Stimulated activated CD4-positive, alpha-beta T cell treated with anti-CD3 and anti-CD28 coated beads, Interleukin-1b, Interleukin-23, amount 100 ng/mL, for 4 hours (primary cell): ENCODE data around the gene IPPK.
A peak's percentile ranks its signal among the peaks of the same experiment; 100 is the strongest.

Source experiments
- DNase-seq, 2 donors: peaks; one replicate each; pipeline ENCODE4 v3.0.0-alpha.2; 2020; ENCODE audit warnings: low read depth in 2 of 2

Gene IPPK

GRCh38 chr9:92669890-92670708 is at the start of gene IPPK:
Gene IPPK, minus strand, starts transcription at chr9:92670131. Its CDS starts 143 bp downstream, at chr9:92669988.
- peak; percentile 94 to 97 for DNase-seq

- no peak for DNase-seq
Observed at GRCh38 chr9:92719028-92719647, 49.2 kb upstream of the IPPK start.

GRCh38 chr9:92718086-92719001 is 48.4 kb upstream of the IPPK start:
- no peak for DNase-seq

GRCh38 chr9:92717201-92718085 is 47.5 kb upstream of the IPPK start:
- DNase-seq, result no peak

GRCh38 chr9:92716557-92716956 is 46.6 kb upstream of the IPPK start:
- peak; percentile 83 to 84 for DNase-seq

GRCh38 chr9:92715488-92716231 is 45.7 kb upstream of the IPPK start:
- DNase-seq, result no peak

GRCh38 chr9:92714787-92715487 is 45.0 kb upstream of the IPPK start:
- no peak for DNase-seq

GRCh38 chr9:92714016-92714415 is 44.1 kb upstream of the IPPK start:
- DNase-seq, result no peak

GRCh38 chr9:92713528-92713927 is 43.6 kb upstream of the IPPK start:
- DNase-seq, result no peak

- no peak for DNase-seq
Observed at GRCh38 chr9:92712767-92713166, 42.8 kb upstream of the IPPK start.

- DNase-seq, result no peak
Observed at GRCh38 chr9:92711844-92712243, 41.9 kb upstream of the IPPK start.

- DNase-seq, result no peak
Observed at GRCh38 chr9:92711146-92711545, 41.2 kb upstream of the IPPK start.

GRCh38 chr9:92710368-92710767 is 40.4 kb upstream of the IPPK start:
- no peak for DNase-seq

GRCh38 chr9:92709954-92710353 is 40.0 kb upstream of the IPPK start:
- no peak for DNase-seq

GRCh38 chr9:92709240-92709639 is 39.3 kb upstream of the IPPK start:
- no peak for DNase-seq

- no peak for DNase-seq
Observed at GRCh38 chr9:92707530-92707929, 37.6 kb upstream of the IPPK start.

GRCh38 chr9:92706218-92706940 is 36.4 kb upstream of the IPPK start:
- no peak for DNase-seq

- no peak for DNase-seq
Observed at GRCh38 chr9:92704528-92704927, 34.6 kb upstream of the IPPK start.

GRCh38 chr9:92696619-92697018 is 26.7 kb upstream of the IPPK start:
- DNase-seq, result no peak
